Activated B cell treated with CpG ODN at 0.5 μM for 24 hours (primary cell): Measurements from ENCODE around the gene RAD51B. TPM values are rescaled to one million over a fixed set of nuclear protein-coding genes. Genes with fewer than 3 reads are reported as not detected.

Experiments
- ATAC-seq: fragments of 200-7000 bp; cut with Tn5 transposase; one replicate; pipeline ENCODE4 v1.10.0; 2021; ENCODE audit warnings: low read depth, mild to moderate bottlenecking, moderate library complexity
- CTCF ChIA-PET: fragments of 350-600 bp; sonication (Branson Sonifier 250); formaldehyde crosslinking; loops from one replicate; lab custom pipeline; 2021; ENCODE audit warnings: antibody characterized with exemption; lab: Charles Lee
- POLR2A ChIA-PET: fragments of 350-600 bp; sonication (Branson Sonifier 250); formaldehyde crosslinking; loops from one replicate; lab custom pipeline; 2021; ENCODE audit warnings: antibody characterized with exemption; lab: Charles Lee
- DNase-seq: peaks from one replicate; pipeline ENCODE4 v3.0.0; 2022
- H3K27ac Mint-ChIP-seq: one replicate; pipeline ENCODE4 v1.8.0; 2020; ENCODE audit warnings: mixed read lengths
- H3K27me3 Mint-ChIP-seq: one replicate; pipeline ENCODE4 v1.8.0; 2021; ENCODE audit warnings: mixed read lengths
- H3K36me3 Mint-ChIP-seq: one replicate; pipeline ENCODE4 v1.8.0; 2021; ENCODE audit warnings: low read depth, mixed read lengths
- H3K4me1 Mint-ChIP-seq: one replicate; pipeline ENCODE4 v1.8.0; 2021; ENCODE audit warnings: mixed read lengths
- H3K4me3 Mint-ChIP-seq: one replicate; pipeline ENCODE4 v1.8.0; 2020; ENCODE audit warnings: mild to moderate bottlenecking, mixed read lengths
- H3K9me3 Mint-ChIP-seq: one replicate; pipeline ENCODE4 v1.8.0; 2020; ENCODE audit warnings: mixed read lengths
- CTCF ChIP-seq: fragments of 200-600 bp; IDR thresholded peaks from one replicate; pipeline ENCODE4 v1.8.0; 2022; ENCODE audit warnings: antibody characterized with exemption, mild to moderate bottlenecking
- intact Hi-C: fragments of 100-400 bp; cut with micrococcal nuclease; formaldehyde crosslinking; loops from one replicate; pipeline ENCODE4 v1.15.1; 2024
- total RNA-seq: library from RNA; stranded (reverse); gene quantifications from 2 replicates; pipeline ENCODE4 v1.2.3, GENCODE V29; 2022

RAD51B gene
- total RNA-seq, 1 donor from 2014 or later, result 53.9 TPM

DNA sequence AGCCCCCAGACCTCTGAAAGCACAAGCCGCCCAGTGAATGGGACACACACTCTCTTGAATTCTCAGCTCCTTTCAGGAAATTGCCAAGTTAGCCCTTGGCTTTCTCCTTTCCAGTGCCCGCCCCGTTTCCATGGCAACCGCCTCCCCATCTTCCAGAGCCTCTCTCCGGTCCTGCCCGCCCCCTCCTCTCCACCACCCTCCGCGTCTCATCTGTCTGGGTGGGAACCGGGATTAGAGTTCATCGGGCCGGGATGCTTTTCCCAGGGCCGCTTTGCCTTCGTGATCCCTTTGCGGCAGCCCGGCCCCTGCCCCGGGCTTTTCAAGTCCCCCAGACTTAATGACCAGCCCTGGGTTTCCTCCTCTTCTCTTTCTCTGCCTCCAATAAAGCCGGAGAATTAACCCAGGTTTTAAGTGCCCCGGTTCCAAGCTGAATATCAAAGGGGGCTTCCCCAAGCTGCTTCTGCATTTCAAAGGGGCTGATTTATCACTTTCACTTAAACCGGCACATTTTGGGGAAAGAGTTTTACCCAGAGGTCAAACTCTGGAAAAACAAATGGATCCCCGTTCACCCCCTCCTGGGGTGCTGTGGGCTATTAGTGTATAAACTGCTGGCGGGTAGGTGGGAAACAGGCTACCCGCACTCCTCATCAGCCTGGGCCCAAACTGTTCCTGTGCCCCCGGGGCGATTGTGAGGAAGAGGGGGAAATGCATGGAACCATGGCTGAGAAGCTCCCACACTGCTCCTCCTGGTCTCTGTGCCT is 871.6 kb downstream of the RAD51B start:
- H3K36me3 Mint-ChIP-seq, result no peaks in the 10 kb centered on the region
- no peak overlapping the region for H3K4me3 Mint-ChIP-seq
- peaks cover 67% of the 10 kb centered on the region for H3K4me1 Mint-ChIP-seq
- POLR2A ChIA-PET, result interaction anchor here (1.4 to 10.6 kb wide), 5 partner anchors 9 to 184 kb away, joined by 4 to 604 read pairs (median 5); partner anchors contain the start of gene ZFP36L1
- CTCF ChIA-PET, result no interaction called here
- DNase-seq (no peak), ATAC-seq (no peak)
- intact Hi-C loops, result no loop called here
- TF ChIP-seq CTCF, result no peak
- H3K27me3 Mint-ChIP-seq, result no peaks in the 10 kb centered on the region
- no peaks in the 10 kb centered on the region for H3K9me3 Mint-ChIP-seq
- peak overlapping the region; percentile 50 for H3K27ac Mint-ChIP-seq

GRCh38 chr14:68691792-68692118 is 872.2 kb downstream of the RAD51B start:
- no peaks in the 10 kb centered on the region for H3K9me3 Mint-ChIP-seq
- H3K27ac Mint-ChIP-seq, result no peak overlapping the region
- ChIA-PET CTCF (no interaction called here), POLR2A (interaction anchor here (0.6 to 10.6 kb wide), 6 partner anchors 9 to 185 kb away, joined by 4 to 604 read pairs (median 5); partner anchors contain the start of gene ZFP36L1)
- no peak for TF ChIP-seq CTCF
- H3K36me3 Mint-ChIP-seq, result no peaks in the 10 kb centered on the region
- no peak for DNase-seq
- ATAC-seq, result no peak
- H3K4me1 Mint-ChIP-seq, result peaks cover 61% of the 10 kb centered on the region
- intact Hi-C loops, result no loop called here
- no peak overlapping the region for H3K4me3 Mint-ChIP-seq
- no peaks in the 10 kb centered on the region for H3K27me3 Mint-ChIP-seq

GRCh38 chr14:68692216-68692615 is 872.6 kb downstream of the RAD51B start:
- TF ChIP-seq CTCF, result no peak
- no peaks in the 10 kb centered on the region for H3K27me3 Mint-ChIP-seq
- ChIA-PET CTCF (no interaction called here), POLR2A (interaction anchor here (0.6 to 10.6 kb wide), 4 partner anchors 10 to 157 kb away, joined by 4 to 604 read pairs (median 8); partner anchors contain the start of gene ZFP36L1)
- no peak for DNase-seq
- H3K36me3 Mint-ChIP-seq, result no peaks in the 10 kb centered on the region
- H3K9me3 Mint-ChIP-seq, result no peaks in the 10 kb centered on the region
- no peak overlapping the region for H3K4me3 Mint-ChIP-seq
- no peak for ATAC-seq
- peak overlapping the region; percentile 37 for H3K27ac Mint-ChIP-seq
- H3K4me1 Mint-ChIP-seq, result peaks cover 57% of the 10 kb centered on the region
- intact Hi-C loops, result no loop called here

- peaks cover 53% of the 10 kb centered on the region for H3K4me1 Mint-ChIP-seq
- no peak for DNase-seq
- ChIA-PET CTCF (no interaction called here), POLR2A (interaction anchor here (0.9 to 2.4 kb wide), 5 partner anchors 11 to 425 kb away, joined by 3 to 24 read pairs (median 6); partner anchors contain the start of gene ZFP36L1)
- ATAC-seq, result no peak
- TF ChIP-seq CTCF, result no peak
- no peaks in the 10 kb centered on the region for H3K27me3 Mint-ChIP-seq
- H3K27ac Mint-ChIP-seq, result no peak overlapping the region
- intact Hi-C loops, result no loop called here
- H3K36me3 Mint-ChIP-seq, result no peaks in the 10 kb centered on the region
- H3K9me3 Mint-ChIP-seq, result no peaks in the 10 kb centered on the region
- no peak overlapping the region for H3K4me3 Mint-ChIP-seq
These were observed 873.6 kb downstream of the RAD51B start for GRCh38 chr14:68692916-68693771.
